WTC11 (cell line): ENCODE data around the gene MIP.

ENCODE experiments used
- FOXJ3 ChIP-seq: sonication (generic); formaldehyde crosslinking; IDR thresholded peaks from 2 replicates; pipeline ENCODE4 v1.9.0; 2021; ENCODE audit warnings: missing genetic modification reagents, mild to moderate bottlenecking, borderline replicate concordance
- FOXK1 ChIP-seq: sonication (generic); formaldehyde crosslinking; IDR thresholded peaks from 2 replicates; pipeline ENCODE4 v1.8.0; 2022; ENCODE audit warnings: mild to moderate bottlenecking, moderate library complexity, missing genetic modification reagents
- JUN ChIP-seq: sonication (generic); formaldehyde crosslinking; IDR thresholded peaks from 2 replicates; pipeline ENCODE4 v1.8.0; 2023; ENCODE audit warnings: mild to moderate bottlenecking, missing genetic modification reagents
- NFYB ChIP-seq: sonication (generic); formaldehyde crosslinking; conservative IDR thresholded peaks from 2 replicates; pipeline ENCODE4 v1.8.0; 2022; ENCODE audit warnings: low read depth, missing genetic modification reagents
- NR2C2 ChIP-seq: sonication (generic); formaldehyde crosslinking; IDR thresholded peaks from 2 replicates; pipeline ENCODE4 v1.8.0; 2022; ENCODE audit warnings: mild to moderate bottlenecking, missing genetic modification reagents
- TCF7 ChIP-seq: sonication (generic); formaldehyde crosslinking; IDR thresholded peaks from 2 replicates; pipeline ENCODE4 v1.8.0; 2022; ENCODE audit warnings: mild to moderate bottlenecking, low read depth, missing genetic modification reagents, moderate library complexity
- TEAD4 ChIP-seq: sonication (generic); formaldehyde crosslinking; IDR thresholded peaks from 2 replicates; pipeline ENCODE4 v1.8.0; 2022; ENCODE audit warnings: mild to moderate bottlenecking, missing genetic modification reagents
- TF ChIP-seq, protein P1 (sequence below): sonication (generic); formaldehyde crosslinking; IDR thresholded peaks from 2 replicates; pipeline ENCODE4 v1.8.0; 2022; ENCODE audit warnings: mild to moderate bottlenecking, missing genetic modification reagents
- TF ChIP-seq, protein P2 (sequence below): fragments of 200-600 bp; IDR thresholded peaks from 2 replicates; pipeline ENCODE4 v1.8.0; 2022; ENCODE audit warnings: antibody characterized with exemption
- TF ChIP-seq, protein P3 (sequence below): fragments of 250-450 bp; sonication (Bioruptor Pico); IDR thresholded peaks from 2 replicates; pipeline ENCODE4 v1.9.0; 2021; ENCODE audit warnings: mild to moderate bottlenecking
- TF ChIP-seq, protein P4 (sequence below): sonication (generic); formaldehyde crosslinking; IDR thresholded peaks from 2 replicates; pipeline ENCODE4 v1.8.1; 2022; ENCODE audit warnings: low read depth, mild to moderate bottlenecking, moderate library complexity, missing genetic modification reagents, borderline replicate concordance
- TF ChIP-seq, protein P5 (sequence below): sonication (generic); formaldehyde crosslinking; IDR thresholded peaks from 2 replicates; pipeline ENCODE4 v1.8.1; 2023; ENCODE audit warnings: mild to moderate bottlenecking, missing genetic modification reagents, moderate library complexity
- TF ChIP-seq, protein P6 (sequence below): sonication (generic); formaldehyde crosslinking; IDR thresholded peaks from 2 replicates; pipeline ENCODE4 v1.8.1; 2023; ENCODE audit warnings: mild to moderate bottlenecking, missing genetic modification reagents

DNA sequence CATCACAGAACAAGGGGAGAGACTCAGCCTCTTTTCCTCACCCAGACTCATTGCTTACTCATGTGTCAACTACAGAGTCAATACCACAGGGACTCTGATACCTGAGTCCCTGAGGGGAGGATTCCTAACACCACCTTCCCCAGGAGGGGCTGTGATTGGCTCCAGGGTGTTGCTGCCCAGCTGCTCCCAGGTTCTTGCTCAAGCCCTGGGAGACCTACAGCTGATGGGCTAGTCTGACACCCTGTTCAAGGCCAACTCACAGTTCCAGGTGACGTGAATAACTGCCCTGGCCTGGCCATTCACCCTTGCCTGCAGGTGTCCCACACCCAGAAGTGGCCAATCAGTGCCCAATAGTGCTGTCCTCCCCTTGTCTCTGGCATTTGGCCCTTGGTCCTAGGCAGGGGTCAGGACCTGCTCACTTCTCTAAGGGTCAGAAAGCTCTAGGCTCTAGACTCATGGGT is 22.5 kb upstream of the MIP start:
- TF ChIP-seq, protein P1, sequence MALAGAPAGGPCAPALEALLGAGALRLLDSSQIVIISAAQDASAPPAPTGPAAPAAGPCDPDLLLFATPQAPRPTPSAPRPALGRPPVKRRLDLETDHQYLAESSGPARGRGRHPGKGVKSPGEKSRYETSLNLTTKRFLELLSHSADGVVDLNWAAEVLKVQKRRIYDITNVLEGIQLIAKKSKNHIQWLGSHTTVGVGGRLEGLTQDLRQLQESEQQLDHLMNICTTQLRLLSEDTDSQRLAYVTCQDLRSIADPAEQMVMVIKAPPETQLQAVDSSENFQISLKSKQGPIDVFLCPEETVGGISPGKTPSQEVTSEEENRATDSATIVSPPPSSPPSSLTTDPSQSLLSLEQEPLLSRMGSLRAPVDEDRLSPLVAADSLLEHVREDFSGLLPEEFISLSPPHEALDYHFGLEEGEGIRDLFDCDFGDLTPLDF, result no peak
- TF ChIP-seq JUN (CRISPR knock-in tag), result no peak
- TF ChIP-seq, protein P2, sequence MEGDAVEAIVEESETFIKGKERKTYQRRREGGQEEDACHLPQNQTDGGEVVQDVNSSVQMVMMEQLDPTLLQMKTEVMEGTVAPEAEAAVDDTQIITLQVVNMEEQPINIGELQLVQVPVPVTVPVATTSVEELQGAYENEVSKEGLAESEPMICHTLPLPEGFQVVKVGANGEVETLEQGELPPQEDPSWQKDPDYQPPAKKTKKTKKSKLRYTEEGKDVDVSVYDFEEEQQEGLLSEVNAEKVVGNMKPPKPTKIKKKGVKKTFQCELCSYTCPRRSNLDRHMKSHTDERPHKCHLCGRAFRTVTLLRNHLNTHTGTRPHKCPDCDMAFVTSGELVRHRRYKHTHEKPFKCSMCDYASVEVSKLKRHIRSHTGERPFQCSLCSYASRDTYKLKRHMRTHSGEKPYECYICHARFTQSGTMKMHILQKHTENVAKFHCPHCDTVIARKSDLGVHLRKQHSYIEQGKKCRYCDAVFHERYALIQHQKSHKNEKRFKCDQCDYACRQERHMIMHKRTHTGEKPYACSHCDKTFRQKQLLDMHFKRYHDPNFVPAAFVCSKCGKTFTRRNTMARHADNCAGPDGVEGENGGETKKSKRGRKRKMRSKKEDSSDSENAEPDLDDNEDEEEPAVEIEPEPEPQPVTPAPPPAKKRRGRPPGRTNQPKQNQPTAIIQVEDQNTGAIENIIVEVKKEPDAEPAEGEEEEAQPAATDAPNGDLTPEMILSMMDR, result no peak
- TF ChIP-seq, protein P3, sequence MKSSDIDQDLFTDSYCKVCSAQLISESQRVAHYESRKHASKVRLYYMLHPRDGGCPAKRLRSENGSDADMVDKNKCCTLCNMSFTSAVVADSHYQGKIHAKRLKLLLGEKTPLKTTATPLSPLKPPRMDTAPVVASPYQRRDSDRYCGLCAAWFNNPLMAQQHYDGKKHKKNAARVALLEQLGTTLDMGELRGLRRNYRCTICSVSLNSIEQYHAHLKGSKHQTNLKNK, result no peak
- TF ChIP-seq, protein P4, sequence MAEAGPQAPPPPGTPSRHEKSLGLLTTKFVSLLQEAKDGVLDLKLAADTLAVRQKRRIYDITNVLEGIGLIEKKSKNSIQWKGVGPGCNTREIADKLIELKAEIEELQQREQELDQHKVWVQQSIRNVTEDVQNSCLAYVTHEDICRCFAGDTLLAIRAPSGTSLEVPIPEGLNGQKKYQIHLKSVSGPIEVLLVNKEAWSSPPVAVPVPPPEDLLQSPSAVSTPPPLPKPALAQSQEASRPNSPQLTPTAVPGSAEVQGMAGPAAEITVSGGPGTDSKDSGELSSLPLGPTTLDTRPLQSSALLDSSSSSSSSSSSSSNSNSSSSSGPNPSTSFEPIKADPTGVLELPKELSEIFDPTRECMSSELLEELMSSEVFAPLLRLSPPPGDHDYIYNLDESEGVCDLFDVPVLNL (CRISPR knock-in tag), result no peak
- no peak for TF ChIP-seq TEAD4 (CRISPR knock-in tag)
- no peak for TF ChIP-seq NR2C2
- TF ChIP-seq, protein P5, sequence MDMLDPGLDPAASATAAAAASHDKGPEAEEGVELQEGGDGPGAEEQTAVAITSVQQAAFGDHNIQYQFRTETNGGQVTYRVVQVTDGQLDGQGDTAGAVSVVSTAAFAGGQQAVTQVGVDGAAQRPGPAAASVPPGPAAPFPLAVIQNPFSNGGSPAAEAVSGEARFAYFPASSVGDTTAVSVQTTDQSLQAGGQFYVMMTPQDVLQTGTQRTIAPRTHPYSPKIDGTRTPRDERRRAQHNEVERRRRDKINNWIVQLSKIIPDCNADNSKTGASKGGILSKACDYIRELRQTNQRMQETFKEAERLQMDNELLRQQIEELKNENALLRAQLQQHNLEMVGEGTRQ (CRISPR knock-in tag), result no peak
- no peak for TF ChIP-seq TCF7 (CRISPR knock-in tag)
- no peak for TF ChIP-seq NFYB (CRISPR knock-in tag)
- no peak for TF ChIP-seq FOXJ3 (CRISPR knock-in tag)
- TF ChIP-seq FOXK1 (CRISPR knock-in tag), result no peak
- TF ChIP-seq, protein P6, sequence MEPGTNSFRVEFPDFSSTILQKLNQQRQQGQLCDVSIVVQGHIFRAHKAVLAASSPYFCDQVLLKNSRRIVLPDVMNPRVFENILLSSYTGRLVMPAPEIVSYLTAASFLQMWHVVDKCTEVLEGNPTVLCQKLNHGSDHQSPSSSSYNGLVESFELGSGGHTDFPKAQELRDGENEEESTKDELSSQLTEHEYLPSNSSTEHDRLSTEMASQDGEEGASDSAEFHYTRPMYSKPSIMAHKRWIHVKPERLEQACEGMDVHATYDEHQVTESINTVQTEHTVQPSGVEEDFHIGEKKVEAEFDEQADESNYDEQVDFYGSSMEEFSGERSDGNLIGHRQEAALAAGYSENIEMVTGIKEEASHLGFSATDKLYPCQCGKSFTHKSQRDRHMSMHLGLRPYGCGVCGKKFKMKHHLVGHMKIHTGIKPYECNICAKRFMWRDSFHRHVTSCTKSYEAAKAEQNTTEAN (CRISPR knock-in tag), result no peak
